ENCODE data around the gene OR4D11. TPM values are rescaled to one million over a fixed set of nuclear protein-coding genes. Genes with fewer than 3 reads are reported as not detected.
"Not testable (repeated sequence)": the region's sequence is repeated elsewhere in the genome, so short reads cannot be mapped to it uniquely, and the experiment has no call there.

Gene OR4D11
- not detected in 2 replicates for total RNA-seq (2014; rRNA removed; shearing (Covaris generic))

DNA sequence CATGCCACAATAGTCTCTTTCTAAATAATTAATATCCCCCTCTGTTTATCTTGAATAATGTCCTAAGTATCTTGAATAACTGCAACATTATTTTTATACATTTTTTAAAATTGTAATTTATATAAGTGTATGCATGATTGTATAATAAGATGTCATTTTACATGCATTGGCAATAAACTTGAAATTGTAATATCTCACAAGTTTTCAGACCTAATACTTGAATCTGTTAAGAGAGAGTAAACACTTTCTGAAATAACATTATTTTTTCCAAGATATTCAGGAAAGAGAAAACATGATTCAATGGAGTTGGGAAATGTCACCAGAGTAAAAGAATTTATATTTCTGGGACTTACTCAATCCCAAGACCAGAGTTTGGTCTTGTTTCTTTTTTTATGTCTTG lies at the start of gene OR4D11:
OR4D11 (plus strand) TSS at position 301 of the 400 bp plus-strand sequence; CDS start at position 301, 0 bp downstream.
- DNase-seq (ENCODE audit: low spot score): no peak

- DNase-seq (ENCODE audit: low spot score): no peak
Measured at GRCh38 chr11:59456661-59457060, 46.7 kb upstream of the OR4D11 start, which contains the start of gene OR4D6. Gene OR4D6, plus strand, starts transcription at chr11:59456961. Its CDS starts 0 bp downstream, at chr11:59456961.

DNA sequence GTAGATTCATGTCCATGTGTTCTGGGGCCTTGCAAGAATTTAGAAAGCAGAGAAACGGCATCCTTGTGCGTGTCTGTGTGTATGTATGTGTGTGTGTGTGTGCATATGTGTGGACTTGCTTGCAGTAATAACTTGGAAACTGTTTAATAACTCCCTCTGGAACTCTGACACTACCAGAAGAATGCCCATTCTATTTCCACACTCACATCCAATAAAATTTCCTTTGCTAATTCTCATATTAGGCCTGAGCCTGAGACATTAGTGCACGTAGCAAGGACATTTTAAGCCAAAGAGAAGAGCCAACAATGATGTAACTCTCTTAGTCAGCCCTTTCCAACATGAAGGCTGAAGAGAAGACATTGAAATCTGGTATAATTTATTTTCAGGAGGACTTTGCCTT lies 43.5 kb upstream of the OR4D11 start:
- DNase-seq (ENCODE audit: low spot score): no peak

DNA sequence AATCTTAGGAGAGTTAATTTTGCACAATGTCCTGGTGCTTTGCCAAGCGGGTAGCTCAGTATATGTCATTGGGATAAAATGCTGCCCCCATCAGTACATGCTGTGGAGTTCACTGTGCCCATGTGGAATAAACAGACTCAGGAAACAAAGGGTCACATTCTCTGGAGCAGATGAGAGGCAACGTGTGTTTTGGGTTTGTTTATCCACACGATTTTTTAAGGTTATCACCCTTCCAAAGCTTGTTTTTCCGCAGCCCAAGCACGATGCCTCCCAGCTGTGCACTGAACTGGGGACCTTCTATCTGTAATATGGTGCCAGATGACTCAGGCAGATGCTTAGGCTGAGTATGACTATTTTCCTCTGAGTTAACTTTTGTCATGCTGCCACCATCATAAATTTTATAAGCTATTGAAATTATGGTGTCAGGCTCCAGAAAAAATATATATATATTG lies 40.2 kb upstream of the OR4D11 start:
- peak; percentile 68 for DNase-seq (ENCODE audit: low spot score)

GRCh38 chr11:59473015-59473414 lies 30.4 kb upstream of the OR4D11 start, which contains the start of gene OR4D10:
Gene OR4D10, plus strand, starts transcription at chr11:59473315. Its CDS starts 4,115 bp downstream, at chr11:59477430.
- no peak for DNase-seq (ENCODE audit: low spot score)

DNA sequence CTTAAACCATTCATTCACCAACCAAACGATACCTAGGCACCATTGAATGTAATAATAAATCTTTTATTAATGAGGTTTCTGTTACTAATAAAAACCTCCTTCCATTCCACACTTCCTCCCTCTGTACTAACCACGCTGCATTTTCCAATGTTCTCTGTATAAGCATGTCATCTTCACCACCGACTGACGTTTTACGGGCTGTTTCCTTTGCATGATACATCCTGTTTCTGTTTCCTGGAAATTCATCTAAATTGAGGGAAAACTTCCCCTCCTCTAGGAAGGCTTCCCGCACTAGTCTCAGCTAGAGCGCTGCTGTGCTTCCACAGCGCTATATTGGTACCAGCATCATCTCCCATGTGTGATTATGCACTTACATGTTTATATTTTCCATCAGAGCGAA lies 28.2 kb upstream of the OR4D11 start:
- no peak for DNase-seq (ENCODE audit: low spot score)

DNA sequence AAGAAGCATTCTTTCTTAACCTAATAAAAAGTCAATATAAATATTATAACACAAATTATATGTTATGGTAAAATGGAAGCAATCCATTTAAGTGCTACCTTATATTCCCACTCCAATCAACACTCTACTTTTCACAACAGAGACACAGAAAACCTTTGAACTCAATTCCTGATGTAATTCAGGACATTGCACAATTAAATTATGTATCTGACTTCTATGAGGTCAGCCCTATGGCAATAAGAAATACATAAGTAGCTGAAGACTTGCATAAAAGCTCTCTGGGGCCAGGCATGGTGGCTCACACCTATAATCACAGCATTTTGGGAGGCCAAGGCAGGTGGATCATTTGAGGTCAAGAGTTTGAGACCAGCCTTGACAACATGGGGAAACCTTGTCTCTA lies 23.5 kb upstream of the OR4D11 start:
- no peak for DNase-seq (ENCODE audit: low spot score)

DNA sequence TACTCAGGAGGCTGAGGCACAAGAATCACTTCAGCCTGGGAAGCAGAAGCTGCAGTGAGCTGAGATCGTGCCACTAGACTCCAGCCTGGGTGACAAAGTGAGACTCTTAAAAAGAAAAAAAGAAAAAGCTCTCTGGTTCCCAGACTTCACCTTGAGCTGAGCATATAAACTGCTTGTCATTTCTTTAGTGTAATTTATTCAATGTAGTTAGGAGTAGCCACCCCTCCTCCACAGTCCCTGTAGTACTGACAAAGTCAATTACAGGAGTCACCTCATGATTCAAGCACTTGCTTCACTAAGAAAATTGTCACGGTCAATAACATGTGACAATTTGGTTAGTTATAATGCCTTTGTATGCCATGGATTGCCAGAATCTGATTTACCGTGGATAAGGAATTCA lies 23.0 kb upstream of the OR4D11 start:
- DNase-seq (ENCODE audit: low spot score): no peak

GRCh38 chr11:59501931-59502330 lies 1.4 kb upstream of the OR4D11 start:
- no peak for DNase-seq (ENCODE audit: low spot score)

GRCh38 chr11:59510941-59511589 lies 7.7 kb downstream of the OR4D11 start, which contains the start of gene OR4D9:
Gene OR4D9, plus strand, starts transcription at chr11:59511539. Its CDS starts 3,374 bp downstream, at chr11:59514913.
- peak; percentile 48 for DNase-seq (ENCODE audit: low spot score)

GRCh38 chr11:59511675-59512074 lies 8.3 kb downstream of the OR4D11 start:
- DNase-seq (ENCODE audit: low spot score): no peak

DNA sequence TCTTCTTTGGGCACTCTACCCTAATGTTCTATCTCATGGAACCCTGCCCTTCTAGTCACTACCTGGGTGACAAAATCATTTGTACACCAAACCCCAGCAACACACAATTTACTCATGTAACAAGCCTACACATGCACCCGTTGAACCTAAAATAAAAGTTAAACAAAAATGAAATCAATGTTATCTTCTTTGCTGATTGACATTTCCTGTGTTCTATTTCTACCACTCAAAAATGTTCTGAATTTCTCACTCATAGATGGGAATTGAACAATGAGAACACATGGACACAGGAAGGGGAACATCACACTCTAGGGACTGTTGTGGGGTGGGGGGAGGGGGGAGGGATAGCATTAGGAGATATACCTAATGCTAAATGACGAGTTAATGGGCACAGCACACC lies 16.8 kb downstream of the OR4D11 start:
- not testable (repeated sequence) for DNase-seq (ENCODE audit: low spot score)

GRCh38 chr11:59520741-59521140 lies 17.4 kb downstream of the OR4D11 start:
- no peak for DNase-seq (ENCODE audit: low spot score)

- DNase-seq (ENCODE audit: low spot score): no peak
Measured at GRCh38 chr11:59523541-59523940, 20.2 kb downstream of the OR4D11 start.

DNA sequence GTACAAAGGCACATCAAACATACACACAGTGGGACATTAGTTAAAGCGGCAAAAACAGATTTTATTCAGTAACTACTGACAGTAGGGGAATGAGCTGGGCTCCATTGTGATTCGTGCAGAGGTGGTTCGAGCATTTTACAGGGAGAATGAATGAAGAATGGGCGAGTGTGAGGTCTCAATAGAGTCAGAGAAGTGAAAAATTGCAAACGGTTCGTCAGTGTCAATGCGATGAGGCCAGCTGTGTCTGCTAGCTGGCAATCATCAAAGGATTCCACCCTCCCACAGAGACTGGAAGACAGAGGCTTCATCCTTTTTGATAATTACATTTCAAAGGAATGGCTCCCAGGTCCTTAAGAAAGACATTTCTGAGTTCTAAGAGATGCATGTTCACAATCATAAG lies 25.3 kb downstream of the OR4D11 start:
- no peak for DNase-seq (ENCODE audit: low spot score)

DNA sequence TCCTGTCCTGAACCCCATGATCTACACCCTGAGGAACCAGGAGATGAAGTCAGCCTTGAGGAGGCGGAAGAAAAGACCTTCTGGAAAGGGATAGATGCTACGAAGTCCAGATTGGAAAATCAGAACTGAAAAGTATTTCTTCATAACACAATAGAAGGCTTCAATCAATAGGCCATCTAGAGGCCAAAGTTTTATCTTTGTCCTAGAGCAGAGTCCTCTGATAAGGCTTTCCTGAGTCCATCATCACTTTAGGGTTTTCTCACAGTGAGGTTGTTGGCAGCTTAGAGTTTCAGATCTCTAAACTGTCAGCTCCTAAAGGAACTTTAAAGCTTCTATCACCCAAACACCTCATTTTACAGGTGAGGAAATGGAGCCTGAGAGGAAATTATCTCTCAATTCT lies 29.2 kb downstream of the OR4D11 start:
- DNase-seq (ENCODE audit: low spot score): no peak

DNA sequence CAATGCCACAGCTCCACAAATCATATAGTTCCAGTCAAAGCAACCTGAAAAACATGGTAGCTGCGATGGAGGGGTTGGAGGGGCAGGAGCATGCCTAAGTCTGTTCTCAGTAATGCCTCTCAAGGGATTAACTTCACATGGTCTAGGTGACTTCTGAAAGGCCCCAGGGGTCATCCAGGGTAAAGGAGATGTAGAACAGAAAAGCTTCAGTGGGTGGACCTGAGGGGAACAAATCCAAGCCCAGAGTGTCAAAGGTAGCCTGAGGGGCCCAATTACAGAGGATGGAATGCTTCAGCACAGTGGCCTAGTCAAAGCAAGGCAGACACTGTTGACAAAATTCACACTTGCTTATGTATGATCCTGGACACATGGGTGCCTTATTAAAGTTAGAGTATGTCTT lies 31.3 kb downstream of the OR4D11 start:
- no peak for DNase-seq (ENCODE audit: low spot score)

- DNase-seq (ENCODE audit: low spot score): no peak
Measured at GRCh38 chr11:59542142-59542810, 38.9 kb downstream of the OR4D11 start.

GRCh38 chr11:59543713-59544112 lies 40.3 kb downstream of the OR4D11 start:
- not testable (repeated sequence) for DNase-seq (ENCODE audit: low spot score)

GRCh38 chr11:59544869-59545178 lies 41.4 kb downstream of the OR4D11 start:
- no peak for DNase-seq (ENCODE audit: low spot score)

GRCh38 chr11:59545179-59546020 lies 42.0 kb downstream of the OR4D11 start:
- DNase-seq (ENCODE audit: low spot score): peak; percentile 90

DNA sequence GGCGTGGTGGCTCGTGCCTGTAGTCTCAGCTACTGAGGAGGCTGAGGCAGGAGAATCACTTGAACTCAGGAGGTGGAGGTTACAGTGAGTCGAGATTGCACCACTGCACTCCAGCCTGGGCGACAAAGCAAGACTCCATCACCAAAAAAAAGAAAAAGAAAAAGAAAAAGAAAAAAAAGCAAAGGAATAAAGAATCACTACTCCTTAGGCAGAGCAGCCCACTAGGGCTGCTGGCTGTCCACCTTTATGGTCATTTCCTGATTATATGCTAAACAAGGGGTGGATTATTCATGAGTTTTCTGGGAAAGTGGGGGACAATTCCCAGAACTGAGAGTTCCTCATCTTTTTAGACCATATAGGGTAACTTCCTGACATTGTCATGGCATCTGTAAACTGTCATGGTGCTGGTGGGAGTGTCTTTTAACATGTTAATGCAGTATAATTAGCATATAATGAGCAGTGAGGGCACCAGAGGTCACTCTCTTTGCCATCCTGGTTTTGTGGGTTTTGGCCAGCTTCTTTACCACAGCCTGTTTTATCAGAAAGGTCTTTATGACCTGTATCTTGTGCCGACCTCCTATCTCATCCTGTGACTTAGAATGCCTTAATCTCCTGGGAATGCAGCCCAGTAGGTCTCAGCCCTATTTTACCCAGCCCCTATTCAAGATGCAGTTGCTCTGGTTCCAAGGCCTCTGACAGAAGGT lies 44.4 kb downstream of the OR4D11 start:
- DNase-seq (ENCODE audit: low spot score): not testable (repeated sequence)
